HG03280 (cell line): Measurements from ENCODE around the gene ANKRD60.

Source experiments
- ATAC-seq: cut with Tn5 transposase; IDR thresholded peaks from one replicate; pipeline ENCODE4 v1.9.1; 2021; ENCODE audit warnings: mild to moderate bottlenecking, moderate library complexity; ENCODE audit not compliant: unreplicated experiment

Gene ANKRD60

DNA sequence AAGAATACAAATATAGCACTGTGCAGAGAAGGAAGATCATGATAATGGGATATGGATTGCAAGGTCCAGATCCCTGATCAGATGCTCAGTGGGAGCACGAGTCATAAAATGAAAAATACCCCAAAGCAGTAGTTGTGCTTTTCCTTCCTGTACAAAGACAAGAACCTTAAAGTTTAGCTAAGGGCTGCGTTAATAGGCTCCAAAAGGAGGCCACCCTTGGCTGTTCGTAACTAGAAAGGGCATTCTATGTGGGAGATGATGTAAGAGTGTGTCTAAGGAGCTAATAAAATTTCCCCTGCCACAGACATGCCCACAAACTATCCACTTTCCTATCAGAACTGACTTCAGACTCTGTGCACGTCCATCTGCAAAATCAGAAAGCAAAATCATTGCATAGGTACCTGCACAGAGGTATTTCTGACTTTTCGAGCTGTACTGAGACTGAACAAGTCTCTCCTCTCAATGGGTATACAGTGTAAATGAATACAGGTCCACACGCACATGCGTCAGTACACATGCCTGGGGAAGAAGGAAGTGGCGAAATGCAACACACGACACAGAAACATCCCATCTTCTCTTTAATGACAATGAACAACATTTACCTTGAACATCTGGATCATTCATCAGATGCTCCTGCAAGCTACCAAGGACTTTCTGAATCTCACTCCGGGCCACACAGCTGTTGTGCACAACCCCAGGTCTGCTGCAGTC, 16.9 kb upstream of the ANKRD60 start:
- no peak for ATAC-seq

GRCh38 chr20:58244517-58245030, 16.1 kb upstream of the ANKRD60 start:
- ATAC-seq = no peak

DNA sequence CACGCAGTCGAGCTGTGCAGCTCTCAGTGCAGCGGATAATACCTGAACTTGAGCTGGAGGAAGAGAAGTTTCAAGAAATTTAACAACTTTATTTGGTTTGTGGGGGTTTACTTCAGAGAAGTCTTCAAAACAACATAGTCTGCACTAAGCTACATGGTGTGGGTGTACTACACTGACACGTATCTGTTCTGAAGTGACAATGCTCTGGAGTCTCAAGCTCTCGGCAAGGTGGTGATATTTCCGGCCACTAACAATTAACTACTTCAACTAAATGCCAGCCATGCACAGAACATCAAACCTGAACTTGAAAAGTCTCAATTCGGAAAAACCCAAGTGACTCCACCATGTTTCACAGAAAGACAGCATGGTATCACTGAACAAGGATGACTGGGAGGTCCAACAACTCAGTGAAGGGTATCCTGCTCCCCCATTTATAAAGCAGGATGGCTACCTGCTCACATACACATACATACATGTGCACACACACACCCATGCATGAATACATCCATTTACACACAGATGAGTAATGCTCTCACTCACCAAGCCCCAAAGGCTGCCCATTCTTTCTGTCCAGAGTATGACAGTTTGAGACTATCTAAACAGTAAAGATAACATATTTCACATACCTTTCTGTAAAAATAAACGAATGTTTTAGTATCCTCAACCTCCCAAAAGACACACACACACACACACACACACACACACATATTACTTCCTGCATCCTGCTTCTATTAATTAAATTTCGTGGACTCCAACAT, 15.4 kb upstream of the ANKRD60 start:
- no peak for ATAC-seq

DNA sequence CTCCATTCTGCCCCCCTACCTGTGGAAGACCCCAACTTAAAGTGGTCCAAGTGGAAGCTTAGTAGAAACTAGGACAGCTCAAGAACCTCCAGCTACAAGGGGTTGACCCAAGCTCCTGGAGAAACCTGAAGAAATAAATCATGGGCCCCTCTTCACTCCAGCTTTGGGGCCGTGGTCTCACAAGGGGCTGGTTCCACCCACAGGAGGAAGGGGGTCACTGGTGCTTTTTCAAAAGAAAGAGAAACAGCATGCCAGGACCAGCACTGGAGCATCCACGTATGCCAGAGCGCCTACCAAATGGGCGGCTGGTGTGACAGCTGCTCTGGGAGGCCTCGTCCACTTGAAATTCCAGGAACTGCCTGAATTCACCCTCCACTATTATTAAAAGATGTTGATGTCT, 14.4 kb upstream of the ANKRD60 start:
- no peak for ATAC-seq

DNA sequence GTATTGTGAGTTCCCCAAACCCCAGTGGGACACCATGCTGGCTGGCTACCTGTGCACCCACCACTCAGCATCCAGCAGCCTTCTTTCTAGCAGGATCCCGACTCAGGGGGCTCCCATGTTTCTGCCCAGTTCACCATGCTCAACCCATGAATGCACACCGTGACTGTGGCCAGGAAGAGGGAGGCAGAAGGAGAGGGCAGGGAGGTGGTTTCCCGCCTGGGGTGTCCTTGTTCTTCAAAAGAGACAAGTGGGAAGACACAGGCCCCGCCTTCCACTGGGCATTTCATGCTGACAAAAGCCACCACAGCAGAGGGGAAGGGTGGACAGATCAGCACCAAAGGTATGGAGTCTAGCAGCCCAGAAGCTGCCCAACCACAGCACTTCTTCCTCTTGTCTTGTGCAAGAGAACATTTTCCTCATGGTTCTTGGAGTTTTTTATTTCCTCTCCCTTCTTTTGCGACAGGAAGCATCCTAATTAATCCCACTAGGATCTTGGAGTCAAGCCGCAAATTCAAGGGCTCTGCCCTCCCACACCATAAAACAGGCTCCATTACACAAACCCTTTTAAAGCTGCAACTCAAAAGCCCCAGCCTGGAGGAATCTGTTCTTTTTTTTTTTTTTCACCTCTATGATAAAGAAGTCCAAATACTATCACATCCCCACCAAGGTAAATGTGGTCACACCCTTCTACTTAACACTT, 13.5 kb upstream of the ANKRD60 start:
- ATAC-seq = no peak

DNA sequence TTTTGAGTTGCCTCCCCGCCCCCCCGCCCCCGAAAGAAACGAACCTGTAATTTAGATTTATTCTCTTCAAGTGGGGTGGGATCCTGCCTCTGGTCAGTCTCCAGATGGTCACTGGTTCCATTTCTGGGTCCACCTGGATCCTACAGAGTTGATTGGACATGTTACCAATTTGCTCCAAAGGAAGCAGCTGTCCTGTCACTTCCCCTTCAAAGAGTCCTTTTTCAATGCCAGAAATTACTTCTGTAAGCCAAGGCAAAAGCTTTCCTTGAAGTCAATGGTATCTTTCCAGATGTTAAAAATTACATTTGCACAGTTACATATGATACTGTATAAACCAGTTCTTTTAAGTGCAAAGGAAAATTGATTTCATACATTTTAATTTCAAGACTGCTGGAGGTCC, 12.0 kb upstream of the ANKRD60 start:
- ATAC-seq = no peak

GRCh38 chr20:58239216-58239615, 10.8 kb upstream of the ANKRD60 start:
- ATAC-seq = no peak

GRCh38 chr20:58238490-58238889, 10.0 kb upstream of the ANKRD60 start:
- ATAC-seq = no peak

DNA sequence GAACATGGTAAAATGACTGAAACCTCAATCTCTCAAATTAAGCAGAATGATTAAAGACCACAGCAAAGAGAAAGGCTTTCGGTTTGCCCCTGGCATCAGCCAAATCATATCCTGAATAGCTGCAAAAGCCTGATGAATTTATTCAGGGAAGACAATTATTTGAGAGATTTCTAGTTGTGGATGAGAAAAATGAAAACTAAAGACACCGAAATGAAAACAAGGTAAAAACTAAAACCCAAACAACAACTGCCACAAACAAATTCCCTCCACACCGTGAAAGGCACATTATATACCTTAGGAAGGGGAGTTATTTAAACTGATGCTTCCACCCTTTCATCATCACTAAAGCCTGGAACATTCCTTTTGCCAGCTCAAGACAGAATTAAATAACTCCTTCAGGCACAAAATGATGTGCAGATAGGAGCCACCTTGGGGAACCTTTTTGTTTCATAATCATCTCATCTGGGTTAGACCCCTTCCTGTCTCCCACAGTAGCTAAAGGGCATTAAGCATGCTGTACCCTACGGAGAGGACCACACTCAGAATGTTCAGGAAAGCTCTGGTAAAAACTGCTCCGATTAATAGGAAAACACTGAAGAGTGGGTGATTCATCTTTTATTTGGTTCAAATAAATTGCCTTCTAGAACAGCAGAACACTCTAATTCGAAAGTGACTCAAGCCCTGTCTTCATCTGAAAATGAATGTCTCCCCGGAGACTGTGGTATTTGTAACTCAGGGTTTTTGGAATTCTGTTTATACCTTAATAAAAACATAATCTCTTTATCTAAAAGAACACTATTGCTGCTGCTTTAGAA, 9.1 kb upstream of the ANKRD60 start:
- ATAC-seq = no peak

- peak; percentile 83 for ATAC-seq
These were observed 8.3 kb upstream of the ANKRD60 start for GRCh38 chr20:58236612-58237317.

GRCh38 chr20:58235010-58235409, 6.6 kb upstream of the ANKRD60 start:
- no peak for ATAC-seq

- ATAC-seq = no peak
These were observed 5.6 kb upstream of the ANKRD60 start for GRCh38 chr20:58233881-58234528.

- no peak for ATAC-seq
These were observed 4.9 kb upstream of the ANKRD60 start for GRCh38 chr20:58233393-58233792.

GRCh38 chr20:58231683-58232082, 3.2 kb upstream of the ANKRD60 start:
- no peak for ATAC-seq

- no peak for ATAC-seq
These were observed 845 bp upstream of the ANKRD60 start for GRCh38 chr20:58229198-58229798.

GRCh38 chr20:58228103-58228483, 360 bp downstream of the ANKRD60 start:
- ATAC-seq = no peak

DNA sequence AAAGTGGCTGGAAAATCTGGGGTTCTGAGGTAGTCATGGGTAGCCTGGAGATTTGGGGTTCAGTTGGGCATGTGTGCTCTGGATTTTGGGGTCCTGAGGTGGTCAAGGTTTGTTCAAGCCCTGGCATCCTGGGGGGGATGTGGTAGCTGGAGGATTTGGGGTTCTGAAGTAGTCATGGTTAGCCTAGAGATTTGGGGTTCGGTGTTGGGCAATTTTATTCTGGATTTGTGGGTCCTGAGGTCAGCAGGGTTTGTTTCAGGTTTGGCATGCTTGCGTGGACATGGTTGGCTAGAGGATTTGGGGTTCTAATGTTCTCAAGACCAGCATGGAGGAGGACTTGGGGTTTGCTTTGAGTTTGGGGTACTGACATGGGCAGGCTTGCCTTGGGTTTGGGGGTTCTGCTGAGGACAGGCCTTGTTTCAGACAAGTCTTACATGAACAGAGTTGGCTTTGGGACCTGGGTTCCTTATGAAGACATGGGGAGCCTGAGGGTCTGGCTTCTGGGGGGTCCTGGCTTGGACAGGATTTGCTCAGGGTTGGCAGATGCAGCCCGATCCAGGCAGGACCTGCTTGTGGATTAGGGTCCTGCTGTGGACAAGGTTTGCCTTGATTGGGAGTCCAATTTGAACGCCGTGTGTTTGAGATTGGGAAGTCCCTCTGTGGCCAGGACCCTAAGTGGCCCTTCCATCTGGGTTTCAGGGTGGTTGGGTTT, 906 bp downstream of the ANKRD60 start:
- no peak for ATAC-seq

DNA sequence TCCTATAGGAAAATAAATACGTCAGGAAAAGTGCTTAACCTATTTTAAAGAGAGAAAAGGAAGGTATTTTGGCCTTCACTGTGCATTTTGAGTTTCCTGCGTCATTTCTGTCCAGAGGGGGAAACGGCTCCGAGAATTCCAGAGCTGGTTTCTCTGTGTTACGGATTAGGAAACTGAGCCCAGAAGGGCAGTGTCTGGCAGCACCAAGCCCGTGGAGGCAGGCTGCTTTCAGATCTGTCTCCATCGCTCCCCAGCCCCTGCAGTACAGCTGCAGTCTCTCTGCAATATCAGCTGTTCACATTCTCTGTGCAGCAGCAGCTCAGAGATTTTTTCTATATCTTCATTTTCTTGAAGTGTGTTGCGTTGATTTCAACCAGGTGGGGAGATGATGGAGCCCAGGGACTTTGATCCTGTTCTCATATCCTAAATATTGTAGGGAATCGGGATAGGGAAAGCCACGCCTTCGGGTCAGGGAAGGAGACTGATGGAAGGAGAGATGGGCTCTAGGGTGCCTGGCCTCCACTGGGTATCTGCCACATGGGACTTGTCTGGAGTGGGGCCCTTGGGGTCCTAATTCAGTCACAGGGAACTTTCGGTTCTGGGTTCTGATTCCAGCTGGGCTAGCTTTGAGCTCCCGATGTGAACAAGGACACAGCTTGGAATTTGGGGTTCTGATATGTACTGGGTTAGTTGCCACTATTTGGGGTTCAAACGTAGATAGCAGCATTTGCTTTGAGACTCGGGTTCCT, 2.8 kb downstream of the ANKRD60 start:
- ATAC-seq = no peak
